OCI-LY7 (cell line): ENCODE results near the gene ZMAT5. TPM values are rescaled to one million over a fixed set of nuclear protein-coding genes. Genes with fewer than 3 reads are reported as not detected.

Source experiments
- BruUV-seq: library from RNA; stranded (reverse); fragments of 400-500 nt; replicated peaks from 2 replicates; lab custom pipeline; 2021; lab: Mats Ljungman, UMichigan
- CTCF ChIA-PET: fragments of 300-600 bp; sonication (Branson Sonifier 250); formaldehyde crosslinking; loops from one replicate; lab custom pipeline; 2022; ENCODE audit warnings: antibody characterized with exemption; ENCODE audit not compliant: unreplicated experiment; lab: Charles Lee
- POLR2A ChIA-PET: fragments of 300-600 bp; sonication (Branson Sonifier 250); formaldehyde crosslinking; loops from one replicate; lab custom pipeline; 2022; ENCODE audit warnings: antibody characterized with exemption; lab: Charles Lee
- DNase-seq: peaks from one replicate; pipeline ENCODE4 v3.0.0-alpha.2; 2015; ENCODE audit warnings: low spot score
- H2AFZ ChIP-seq: fragments of 200-600 bp; sonication (generic), shearing (Covaris generic); 2 replicates; pipeline ENCODE4 v1.6.1; 2014; ENCODE audit warnings: mild to moderate bottlenecking, antibody characterized with exemption, low read length, moderate library complexity
- H3K27ac ChIP-seq: fragments of 200-600 bp; sonication (generic); 2 replicates; pipeline ENCODE4 v1.5.1; 2014; ENCODE audit warnings: mixed run types, low read depth, mild to moderate bottlenecking, moderate library complexity, low read length, inconsistent platforms; ENCODE audit not compliant: poor library complexity, severe bottlenecking
- H3K36me3 ChIP-seq: fragments of 200-600 bp; sonication (generic); 2 replicates; pipeline ENCODE4 v1.6.1; 2014; ENCODE audit warnings: mild to moderate bottlenecking, antibody characterized with exemption, low read length, moderate library complexity, mixed read lengths; ENCODE audit not compliant: insufficient read depth
- H3K4me1 ChIP-seq: fragments of 200-600 bp; sonication (generic); 2 replicates; pipeline ENCODE4 v1.5.1; 2014; ENCODE audit warnings: mild to moderate bottlenecking, low read length; ENCODE audit not compliant: insufficient read depth, poor library complexity, severe bottlenecking
- H3K4me2 ChIP-seq: fragments of 200-600 bp; sonication (generic); 2 replicates; pipeline ENCODE4 v1.6.1; 2014; ENCODE audit warnings: mild to moderate bottlenecking, low read length
- H3K4me3 ChIP-seq: fragments of 200-600 bp; sonication (generic); 2 replicates; pipeline ENCODE4 v1.5.1; 2014; ENCODE audit warnings: mild to moderate bottlenecking, low read depth, low read length; ENCODE audit not compliant: poor library complexity, severe bottlenecking
- H3K79me2 ChIP-seq: fragments of 200-600 bp; sonication (generic); 2 replicates; pipeline ENCODE4 v1.6.1; 2016; ENCODE audit warnings: low read depth, mild to moderate bottlenecking, low read length, moderate library complexity, mixed read lengths; ENCODE audit not compliant: insufficient read depth
- H3K9me2 ChIP-seq: fragments of 200-600 bp; sonication (generic); 2 replicates; pipeline ENCODE4 v1.6.1; 2016; ENCODE audit warnings: mild to moderate bottlenecking, low read length, mixed read lengths; ENCODE audit not compliant: insufficient read depth
- H3K9me3 ChIP-seq: fragments of 200-600 bp; sonication (generic); 2 replicates; pipeline ENCODE4 v1.6.1; 2014; ENCODE audit warnings: mild to moderate bottlenecking, mixed run types, low read length, mixed read lengths
- H4K20me1 ChIP-seq: fragments of 200-600 bp; sonication (generic); 2 replicates; pipeline ENCODE4 v1.6.1; 2014; ENCODE audit warnings: mild to moderate bottlenecking, antibody characterized with exemption, low read length, moderate library complexity, mixed read lengths; ENCODE audit not compliant: insufficient read depth
- CTCF ChIP-seq: fragments of 200-600 bp; sonication (generic); conservative IDR thresholded peaks from 2 replicates; pipeline ENCODE4 v1.5.1; 2014; ENCODE audit warnings: mild to moderate bottlenecking, antibody characterized with exemption, low read length, moderate library complexity, mixed read lengths
- EZH2phosphoT487 ChIP-seq: fragments of 200-600 bp; sonication (generic); IDR thresholded peaks from 2 replicates; pipeline ENCODE4 v1.6.1; 2018; ENCODE audit warnings: low read depth, borderline replicate concordance, mild to moderate bottlenecking, mixed run types, antibody characterized with exemption, low read length, moderate library complexity, mixed read lengths
- intact Hi-C: fragments of 100-400 bp; cut with micrococcal nuclease; formaldehyde crosslinking; loops from one replicate; pipeline ENCODE4 v1.10.0; 2022; ENCODE audit not compliant: unreplicated experiment
- total RNA-seq, 2 experiments: library from RNA; depleted of rRNA in 1 of 2; stranded (reverse); fragments of >200 nt in 1 of 2; shearing (Covaris generic) in 1 of 2; gene quantifications; 2 replicates each; pipeline ENCODE4 v1.2.3, GENCODE V29; 2014 to 2022

Gene ZMAT5
- total RNA-seq, 2 experiments from 2014 or later = 19.1 to 21.2 TPM

GRCh38 chr22:29797351-29797750 is 30.5 kb upstream of the ZMAT5 start:
- Histone ChIP-seq H3K9me3 (no peaks in the 10 kb centered on the region), H3K4me2 (peak overlapping the region; percentile 34; the same call in 1 of the 2 replicates), H4K20me1 (no peaks in the 10 kb centered on the region), H3K36me3 (peaks cover 88% of the 10 kb centered on the region; the same call in 1 of the 2 replicates), H3K4me3 (no peak overlapping the region), H3K27ac (no peak overlapping the region), H3K9me2 (no peaks in the 10 kb centered on the region), H3K79me2 (no peaks in the 10 kb centered on the region), H2AFZ (no peak overlapping the region), H3K4me1 (peaks cover 26% of the 10 kb centered on the region)
- intact Hi-C loops = no loop called here
- CTCF ChIA-PET = no interaction called here
- POLR2A ChIA-PET = no interaction called here
- DNase-seq = peak; percentile 55
- TF ChIP-seq CTCF = no peak
- BruUV-seq = no TSS peak

DNA sequence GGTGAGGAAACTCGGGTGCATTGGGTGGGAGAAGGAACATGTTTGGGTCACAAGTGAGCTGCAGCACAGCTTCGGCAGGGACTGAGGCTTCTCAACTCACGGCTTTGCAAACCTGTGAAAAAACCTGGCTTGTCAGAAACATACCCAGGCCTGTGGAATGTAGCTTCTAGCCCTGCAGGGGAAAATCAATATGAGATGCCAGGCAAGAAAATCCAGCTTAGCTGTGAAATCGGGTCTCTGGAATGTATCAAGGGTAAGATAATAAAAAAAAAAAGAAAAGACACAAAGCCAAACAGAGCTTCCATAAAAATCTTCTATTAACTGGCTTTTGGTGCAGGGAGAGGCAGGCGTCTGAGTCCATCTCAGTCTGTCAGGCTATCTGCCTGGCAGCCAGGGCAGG is 28.9 kb upstream of the ZMAT5 start:
- intact Hi-C loops = no loop called here
- no peak overlapping the region for H3K4me3 ChIP-seq
- BruUV-seq = no TSS peak
- no peak overlapping the region for H3K4me2 ChIP-seq
- DNase-seq = no peak
- POLR2A ChIA-PET = no interaction called here
- peaks cover 26% of the 10 kb centered on the region for H3K4me1 ChIP-seq
- H3K9me3 ChIP-seq = no peaks in the 10 kb centered on the region
- H2AFZ ChIP-seq = no peak overlapping the region
- no peak overlapping the region for H3K27ac ChIP-seq
- TF ChIP-seq CTCF = no peak
- TF ChIP-seq EZH2phosphoT487 = no peak
- H3K36me3 ChIP-seq = peaks cover 84% of the 10 kb centered on the region
- no peaks in the 10 kb centered on the region for H3K79me2 ChIP-seq
- H4K20me1 ChIP-seq = no peaks in the 10 kb centered on the region
- CTCF ChIA-PET = no interaction called here
- no peaks in the 10 kb centered on the region for H3K9me2 ChIP-seq

DNA sequence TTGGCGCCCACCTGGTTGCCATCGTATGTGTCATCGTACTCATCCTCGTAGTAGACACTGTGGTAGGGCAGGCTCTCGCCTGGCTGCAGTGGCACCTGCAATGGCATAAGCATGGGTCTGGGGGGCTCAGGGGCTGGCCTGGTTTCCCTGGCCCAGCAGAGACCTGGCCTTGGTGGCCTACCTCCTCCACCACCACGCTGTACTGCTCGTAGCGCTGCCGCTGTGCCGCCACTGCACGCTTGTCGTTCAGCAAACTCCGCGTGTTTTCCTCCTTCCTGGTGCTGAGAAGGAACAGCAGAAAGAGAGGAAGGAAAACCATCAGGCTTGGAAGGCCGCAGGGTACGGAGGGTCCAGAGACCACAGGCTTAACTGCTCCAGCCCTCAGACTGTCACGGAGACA is 26.6 kb upstream of the ZMAT5 start:
- Histone ChIP-seq H3K79me2 (no peaks in the 10 kb centered on the region), H4K20me1 (no peaks in the 10 kb centered on the region), H3K27ac (no peak overlapping the region), H3K4me1 (peaks cover 17% of the 10 kb centered on the region), H3K4me2 (no peak overlapping the region), H3K36me3 (peaks cover 83% of the 10 kb centered on the region), H3K4me3 (no peak overlapping the region), H3K9me2 (no peaks in the 10 kb centered on the region), H3K9me3 (no peaks in the 10 kb centered on the region), H2AFZ (no peak overlapping the region)
- TF ChIP-seq EZH2phosphoT487 = no peak
- TF ChIP-seq CTCF = no peak
- ChIA-PET CTCF (no interaction called here), POLR2A (no interaction called here)
- intact Hi-C loops = no loop called here
- no TSS peak for BruUV-seq
- DNase-seq = no peak
